OCI-LY3 (cell line): ENCODE measurements around the gene ABTB2.
A peak's percentile ranks its signal among the peaks of the same experiment; 100 is the strongest.

Experiments used
- H2AFZ ChIP-seq: fragments of 200-600, 300-600 bp; shearing (Covaris generic); 2 replicates; pipeline ENCODE4 v1.6.0; 2014; ENCODE audit warnings: antibody characterized with exemption, low read depth, low read length
- H3K27ac ChIP-seq: fragments of 200-600, 300-600 bp; sonication (generic); 2 replicates; pipeline ENCODE4 v1.5.1; 2014; ENCODE audit warnings: mild to moderate bottlenecking, low read length, moderate library complexity, mixed read lengths
- H3K27me3 ChIP-seq: fragments of 200-600, 300-600 bp; sonication (generic); 2 replicates; pipeline ENCODE4 v1.6.1; 2014; ENCODE audit warnings: low read depth, low read length, mixed read lengths
- H3K36me3 ChIP-seq: fragments of 200-600, 300-600 bp; sonication (generic); replicated peaks from 2 replicates; pipeline ENCODE3; 2014; ENCODE audit warnings: low read depth, low read length, mixed read lengths
- H3K4me1 ChIP-seq: fragments of 300-600, 200-600 bp; sonication (generic); 2 replicates; pipeline ENCODE4 v1.6.1; 2014; ENCODE audit warnings: low read length, mixed read lengths
- H3K4me2 ChIP-seq: fragments of 200-600, 300-600 bp; sonication (generic); 2 replicates; pipeline ENCODE4 v1.6.1; 2014; ENCODE audit warnings: low read length, mixed read lengths
- H3K4me3 ChIP-seq: fragments of 300-600, 200-600 bp; sonication (generic); 2 replicates; pipeline ENCODE4 v1.5.1; 2014; ENCODE audit warnings: antibody characterized with exemption, mild to moderate bottlenecking, low read length, moderate library complexity
- H3K79me2 ChIP-seq: fragments of 300-600, 200-600 bp; shearing (Covaris generic); 2 replicates; pipeline ENCODE4 v1.6.1; 2014; ENCODE audit warnings: mild to moderate bottlenecking, low read length, mixed read lengths
- H3K9ac ChIP-seq: fragments of 300-600, 200-600 bp; shearing (Covaris generic); 2 replicates; pipeline ENCODE4 v1.6.0; 2014; ENCODE audit warnings: mild to moderate bottlenecking, low read length, moderate library complexity
- H3K9me3 ChIP-seq: fragments of 200-600, 300-600 bp; shearing (Covaris generic); 2 replicates; pipeline ENCODE4 v1.6.1; 2014; ENCODE audit warnings: low read length, mixed read lengths; ENCODE audit not compliant: insufficient read depth
- H4K20me1 ChIP-seq: fragments of 200-600, 300-600 bp; sonication (generic); 2 replicates; pipeline ENCODE4 v1.6.1; 2016; ENCODE audit warnings: low read length, mixed read lengths; ENCODE audit not compliant: insufficient read depth
- EZH2phosphoT487 ChIP-seq: fragments of 200-600 bp; shearing (Covaris generic); IDR thresholded peaks from 2 replicates; pipeline ENCODE4 v1.6.1; 2018; ENCODE audit warnings: antibody characterized with exemption, mixed run types, low read depth
- TF ChIP-seq, protein P1 (sequence below): fragments of 200-600, 300-600 bp; sonication (generic); IDR thresholded peaks from 2 replicates; pipeline ENCODE4 v1.5.1; 2014; ENCODE audit warnings: antibody characterized with exemption, low read length, low read depth

ABTB2 gene

GRCh38 chr11:34232807-34233206 is 125.0 kb downstream of the ABTB2 start:
- Histone ChIP-seq H3K4me1 (peaks cover 69% of the 10 kb centered on the region), H3K4me2 (peak overlapping the region; percentile 98), H3K36me3 (peaks cover 9% of the 10 kb centered on the region), H3K79me2 (peaks cover 14% of the 10 kb centered on the region; the same call in 1 of the 2 replicates), H3K9me3 (no peaks in the 10 kb centered on the region; the same call in 1 of the 2 replicates), H3K27me3 (no peaks in the 10 kb centered on the region), H3K9ac (peak overlapping the region; percentile 55; the same call in 1 of the 2 replicates), H3K4me3 (peak overlapping the region; percentile 42; the same call in 1 of the 2 replicates), H4K20me1 (no peaks in the 10 kb centered on the region), H3K27ac (peak overlapping the region; percentile 93), H2AFZ (no peak overlapping the region)
- TF ChIP-seq, protein P1, sequence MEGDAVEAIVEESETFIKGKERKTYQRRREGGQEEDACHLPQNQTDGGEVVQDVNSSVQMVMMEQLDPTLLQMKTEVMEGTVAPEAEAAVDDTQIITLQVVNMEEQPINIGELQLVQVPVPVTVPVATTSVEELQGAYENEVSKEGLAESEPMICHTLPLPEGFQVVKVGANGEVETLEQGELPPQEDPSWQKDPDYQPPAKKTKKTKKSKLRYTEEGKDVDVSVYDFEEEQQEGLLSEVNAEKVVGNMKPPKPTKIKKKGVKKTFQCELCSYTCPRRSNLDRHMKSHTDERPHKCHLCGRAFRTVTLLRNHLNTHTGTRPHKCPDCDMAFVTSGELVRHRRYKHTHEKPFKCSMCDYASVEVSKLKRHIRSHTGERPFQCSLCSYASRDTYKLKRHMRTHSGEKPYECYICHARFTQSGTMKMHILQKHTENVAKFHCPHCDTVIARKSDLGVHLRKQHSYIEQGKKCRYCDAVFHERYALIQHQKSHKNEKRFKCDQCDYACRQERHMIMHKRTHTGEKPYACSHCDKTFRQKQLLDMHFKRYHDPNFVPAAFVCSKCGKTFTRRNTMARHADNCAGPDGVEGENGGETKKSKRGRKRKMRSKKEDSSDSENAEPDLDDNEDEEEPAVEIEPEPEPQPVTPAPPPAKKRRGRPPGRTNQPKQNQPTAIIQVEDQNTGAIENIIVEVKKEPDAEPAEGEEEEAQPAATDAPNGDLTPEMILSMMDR = no peak
- TF ChIP-seq EZH2phosphoT487 = no peak

- no peak overlapping the region for H3K27ac ChIP-seq
- no peaks in the 10 kb centered on the region; the same call in 1 of the 2 replicates for H3K9me3 ChIP-seq
- H4K20me1 ChIP-seq = no peaks in the 10 kb centered on the region
- no peak overlapping the region for H3K4me2 ChIP-seq
- H3K36me3 ChIP-seq = peaks cover 8% of the 10 kb centered on the region
- no peak overlapping the region for H3K4me3 ChIP-seq
- no peak overlapping the region for H2AFZ ChIP-seq
- H3K27me3 ChIP-seq = no peaks in the 10 kb centered on the region
- peaks cover 15% of the 10 kb centered on the region; the same call in 1 of the 2 replicates for H3K79me2 ChIP-seq
- no peak for TF ChIP-seq EZH2phosphoT487
- TF ChIP-seq, protein P1 = no peak
- H3K9ac ChIP-seq = no peak overlapping the region
- H3K4me1 ChIP-seq = peaks cover 30% of the 10 kb centered on the region
Observed at GRCh38 chr11:34226210-34226609, 131.6 kb downstream of the ABTB2 start.

DNA sequence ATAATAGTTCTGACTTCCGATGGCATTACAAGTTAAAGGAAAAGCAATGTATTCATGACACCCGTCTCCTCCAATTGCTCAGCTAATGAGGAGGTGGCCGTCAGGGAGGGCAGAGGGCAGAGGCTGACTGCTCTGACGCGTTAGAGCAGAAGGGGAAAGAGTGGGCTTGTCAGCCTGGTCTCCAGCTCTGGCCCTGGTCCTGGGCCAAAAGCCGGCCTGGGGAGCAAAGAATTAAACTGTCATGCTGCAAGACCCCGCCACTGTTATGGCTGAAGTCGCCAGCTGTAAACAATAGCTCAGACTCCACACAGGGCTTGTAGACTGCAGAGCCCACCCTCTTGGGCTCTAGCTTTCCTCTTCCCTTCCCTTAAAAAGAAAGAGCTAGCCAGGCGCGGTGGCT is 132.7 kb downstream of the ABTB2 start:
- no peaks in the 10 kb centered on the region for H3K36me3 ChIP-seq
- no peak overlapping the region for H3K4me3 ChIP-seq
- peaks cover 6% of the 10 kb centered on the region; the same call in 1 of the 2 replicates for H3K79me2 ChIP-seq
- no peaks in the 10 kb centered on the region for H4K20me1 ChIP-seq
- no peak overlapping the region for H3K4me2 ChIP-seq
- no peak overlapping the region for H2AFZ ChIP-seq
- no peaks in the 10 kb centered on the region for H3K27me3 ChIP-seq
- H3K9me3 ChIP-seq = no peaks in the 10 kb centered on the region
- no peak for TF ChIP-seq EZH2phosphoT487
- TF ChIP-seq, protein P1 = no peak
- peaks cover 19% of the 10 kb centered on the region for H3K4me1 ChIP-seq
- no peak overlapping the region for H3K27ac ChIP-seq
- H3K9ac ChIP-seq = no peak overlapping the region

- H2AFZ ChIP-seq = no peak overlapping the region
- no peak overlapping the region for H3K9ac ChIP-seq
- no peak overlapping the region for H3K27ac ChIP-seq
- H3K4me3 ChIP-seq = no peak overlapping the region
- no peaks in the 10 kb centered on the region for H3K27me3 ChIP-seq
- TF ChIP-seq, protein P1 = no peak
- TF ChIP-seq EZH2phosphoT487 = no peak
- no peaks in the 10 kb centered on the region for H3K9me3 ChIP-seq
- H3K4me1 ChIP-seq = peaks cover 16% of the 10 kb centered on the region
- no peaks in the 10 kb centered on the region for H4K20me1 ChIP-seq
- H3K4me2 ChIP-seq = no peak overlapping the region
- H3K79me2 ChIP-seq = 0 out of 2 replicates have a peak, but pooled peaks cover 5% of the 10 kb centered on the region
- no peaks in the 10 kb centered on the region for H3K36me3 ChIP-seq
Observed at GRCh38 chr11:34224434-34224966, 133.3 kb downstream of the ABTB2 start.
